GF-D8 (cell line): ENCODE measurements around the gene SH3RF1.
"Not testable (repeated sequence)": the region's sequence is repeated elsewhere in the genome, so short reads cannot be mapped to it uniquely, and the experiment has no call there.

ENCODE experiments used
- DNase-seq: peaks from one replicate; lab custom pipeline; 2025; lab: John Stamatoyannopoulos, UW

SH3RF1 gene

DNA sequence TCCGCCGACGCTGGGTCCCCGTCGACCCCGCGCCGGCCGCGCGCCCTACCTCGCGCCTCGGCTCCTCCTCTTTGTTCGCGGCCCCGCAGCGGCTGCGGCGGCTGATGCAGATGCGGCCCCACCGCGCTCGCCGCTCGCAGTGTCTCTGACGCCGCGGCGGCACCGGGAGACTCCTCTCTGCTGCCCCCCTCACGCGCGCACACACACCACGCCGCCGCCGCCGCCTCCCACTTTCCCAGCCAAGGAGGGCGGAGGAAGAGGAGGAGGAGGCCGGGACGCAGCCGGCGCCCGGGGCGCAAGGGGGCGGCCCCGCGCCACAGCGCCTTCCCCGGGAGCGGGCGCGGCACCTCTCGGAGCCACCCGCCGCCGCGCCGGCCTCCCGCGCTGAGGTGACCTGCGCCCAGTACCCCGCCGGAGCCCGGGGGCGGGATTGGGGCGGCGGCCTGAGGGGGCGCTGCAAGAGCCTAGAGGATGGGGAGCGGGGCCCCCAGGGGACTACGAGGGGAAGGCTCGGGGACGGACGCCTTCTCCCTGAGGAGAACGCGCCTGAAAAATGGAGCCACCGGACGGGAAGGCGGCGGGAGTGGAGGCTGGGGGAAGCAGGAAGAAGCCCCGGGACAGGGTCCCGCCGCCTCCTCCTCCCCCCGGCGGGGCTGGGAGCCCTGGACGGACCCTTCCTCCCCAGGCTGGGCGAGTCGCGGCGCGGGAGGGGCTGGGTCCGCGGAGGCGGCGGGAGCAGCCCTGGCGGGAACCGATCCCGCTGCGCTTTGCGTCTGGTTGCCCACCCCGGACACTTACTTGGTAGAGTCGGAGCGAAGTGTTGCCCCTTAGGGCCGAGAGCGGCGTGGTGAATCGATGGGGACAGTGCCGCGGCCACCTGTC lies at the start of gene SH3RF1:
Gene SH3RF1 (minus strand): TSS at position 147 of the 882 bp plus-strand sequence. CDS start 1,744 bp downstream, outside the sequence.
- DNase-seq = peak; percentile 37

DNA sequence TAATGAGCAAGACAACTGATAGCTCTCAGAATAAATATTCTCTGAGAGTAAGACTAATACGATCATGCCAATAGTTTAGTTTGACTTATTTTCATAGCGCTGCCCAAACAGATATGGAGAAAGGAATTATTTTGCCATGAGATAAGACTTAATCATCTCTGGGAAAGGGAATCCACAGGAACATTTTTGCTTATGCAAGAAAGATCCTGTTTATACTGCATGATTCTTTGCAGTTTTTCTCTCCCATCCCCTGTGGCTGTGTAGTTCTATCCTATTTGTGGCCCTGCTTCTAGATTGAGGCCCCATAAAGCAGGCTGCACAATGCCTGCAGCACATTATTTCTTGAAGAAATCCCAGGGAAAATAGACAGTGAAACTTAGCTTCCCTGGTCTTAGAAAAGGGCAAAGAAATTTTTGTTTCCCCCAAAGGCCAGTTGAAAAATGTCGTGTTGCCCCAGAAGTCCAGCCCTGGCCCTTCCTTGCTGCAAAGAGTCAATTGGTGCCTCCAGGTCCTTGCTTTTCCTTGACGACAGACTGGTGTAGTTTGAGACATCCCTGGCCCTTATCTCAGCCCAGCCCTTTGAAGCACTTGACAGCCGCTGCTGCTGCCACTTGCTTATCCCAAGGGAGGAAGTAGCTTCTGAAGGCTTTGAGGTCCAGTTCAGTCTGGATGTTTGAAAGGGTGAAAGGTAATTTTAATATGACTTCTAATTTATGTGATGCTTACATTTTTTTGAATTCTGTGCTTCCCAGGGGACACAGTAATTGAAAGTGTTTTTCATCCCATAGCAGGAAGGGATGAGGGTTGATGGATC lies 45.0 kb upstream of the SH3RF1 start:
- no peak for DNase-seq

DNA sequence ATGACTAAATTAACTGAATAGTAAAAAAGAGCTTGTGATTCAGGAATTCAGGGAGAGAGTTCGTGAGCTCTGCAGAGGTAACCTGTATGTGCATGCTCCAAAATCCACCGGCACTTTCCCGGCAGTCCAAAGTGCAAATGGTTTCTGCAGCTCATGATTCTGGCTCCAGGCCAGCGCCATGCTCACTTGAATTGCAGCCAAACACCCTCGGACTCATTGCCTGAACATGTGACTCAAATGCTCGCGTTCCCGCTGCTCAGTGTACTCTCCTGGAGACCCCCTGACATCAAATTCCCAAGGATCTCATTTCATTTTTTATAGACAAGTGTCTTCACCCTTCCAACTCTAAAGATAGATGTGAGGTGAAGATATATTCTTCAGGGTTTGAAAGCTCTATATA lies 44.1 kb upstream of the SH3RF1 start:
- no peak for DNase-seq

DNA sequence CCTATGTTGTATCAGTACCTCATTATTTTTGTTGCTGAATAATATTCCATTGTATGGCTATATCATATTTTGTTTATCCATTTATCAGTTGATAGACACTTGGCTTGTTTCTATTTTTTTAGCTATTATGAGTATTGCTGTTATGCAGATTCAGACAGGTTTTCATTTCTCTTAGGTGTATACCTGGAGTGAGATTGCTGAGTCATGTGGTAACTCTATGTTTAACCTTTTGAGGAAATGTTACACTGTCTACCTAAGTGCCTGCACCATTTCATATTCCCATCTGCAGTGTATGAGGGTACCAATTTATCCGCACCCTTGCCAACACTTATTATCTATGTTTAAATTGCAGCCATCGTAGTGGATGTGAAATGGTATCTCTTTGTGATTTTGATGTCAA lies 43.0 kb upstream of the SH3RF1 start:
- no peak for DNase-seq

DNA sequence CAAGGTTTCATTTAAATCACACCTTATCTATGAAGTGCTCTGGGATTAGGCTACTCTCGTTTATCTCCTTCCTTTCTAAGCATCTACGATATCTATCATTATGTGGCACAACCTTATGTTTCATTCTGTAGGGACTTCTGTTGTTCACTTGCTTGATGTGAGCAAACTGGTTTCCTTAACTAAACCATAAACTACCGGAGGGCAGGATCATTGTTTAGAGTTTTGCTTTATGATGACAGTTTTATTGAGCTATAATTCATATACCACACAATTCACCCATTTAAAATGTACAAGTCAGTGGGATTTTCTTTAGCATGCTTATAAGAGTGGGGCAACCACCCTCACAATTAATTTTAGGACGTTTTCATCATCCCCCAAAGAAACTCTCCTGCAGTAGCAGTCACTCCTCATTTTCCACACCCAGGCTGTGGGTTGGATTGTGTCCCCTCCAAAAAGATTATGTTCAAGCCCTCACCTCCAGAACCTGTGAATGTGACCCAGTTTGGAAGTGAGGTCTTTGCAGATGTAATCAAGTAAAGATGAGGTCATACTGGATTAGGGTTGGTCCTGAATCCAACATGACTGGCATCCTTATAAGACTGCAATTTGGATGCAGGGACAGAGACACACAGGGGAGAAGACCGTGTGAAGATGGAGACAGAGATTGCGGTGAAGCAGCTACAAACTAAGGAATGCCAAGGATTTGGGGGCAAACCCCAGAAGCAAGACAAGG lies 42.1 kb upstream of the SH3RF1 start:
- DNase-seq = no peak

DNA sequence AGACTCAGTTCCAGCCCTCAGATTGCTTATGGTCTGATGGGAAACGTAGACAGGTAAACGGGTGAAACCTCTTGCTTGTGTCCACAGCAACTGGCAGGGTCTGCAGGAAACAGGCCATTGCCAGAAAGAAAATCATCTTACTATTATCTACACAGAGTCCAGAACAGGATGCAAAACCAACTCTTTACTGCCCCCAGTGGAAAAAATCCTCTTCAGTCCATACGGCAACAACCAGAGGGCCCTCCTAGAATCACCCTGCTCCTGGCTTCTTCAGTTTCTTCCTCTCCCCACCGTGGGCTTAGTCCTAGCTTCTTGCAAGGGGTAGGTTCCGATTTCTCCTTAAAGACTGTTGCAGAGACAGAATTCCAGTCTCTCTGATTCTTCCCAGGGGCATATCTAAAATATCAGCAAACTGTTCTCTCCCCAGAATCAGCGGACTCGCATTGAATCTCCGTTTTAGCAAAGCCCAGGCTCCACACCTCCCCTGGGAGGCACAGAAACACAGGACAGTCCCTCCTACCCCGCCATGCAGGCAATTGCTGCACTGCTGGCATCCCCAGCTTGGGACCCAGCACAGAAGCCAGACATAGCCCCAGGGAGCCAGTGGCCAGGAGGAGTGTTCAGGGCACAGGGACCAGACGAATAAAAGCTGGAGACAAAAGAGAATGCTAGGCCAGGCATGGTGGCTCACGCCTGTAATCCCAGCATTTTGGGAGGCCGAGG lies 41.0 kb upstream of the SH3RF1 start:
- DNase-seq = no peak

DNA sequence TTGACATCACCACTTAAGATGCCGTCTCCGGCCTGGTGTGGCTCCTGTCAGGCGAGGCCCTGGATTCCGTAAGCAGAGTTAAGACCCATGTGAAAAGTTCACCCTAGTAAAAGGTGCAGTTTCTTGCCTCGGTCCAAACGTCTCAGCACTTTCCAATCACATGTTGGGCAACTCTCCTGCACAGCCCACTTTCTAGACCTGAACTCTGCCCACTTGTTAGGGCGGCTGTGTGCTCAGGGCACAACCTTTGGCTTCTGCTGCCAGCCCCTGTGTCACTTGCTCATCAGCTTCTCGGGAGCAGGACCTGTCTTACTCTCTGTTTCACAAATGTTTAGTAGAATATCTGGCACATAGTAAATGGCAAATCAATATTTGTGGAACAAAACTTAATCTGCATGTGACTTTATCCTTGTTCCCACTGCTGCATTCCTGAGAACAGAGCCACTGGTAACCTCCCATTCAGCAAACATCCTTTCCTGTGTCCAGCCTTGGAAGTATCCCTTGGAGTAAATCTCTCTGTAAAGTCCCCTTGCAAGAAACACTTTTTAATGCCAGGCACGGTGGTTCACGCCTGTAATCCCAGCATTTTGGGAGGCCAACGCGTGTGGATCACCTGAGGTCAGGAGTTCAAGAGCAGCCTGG lies 38.7 kb upstream of the SH3RF1 start:
- DNase-seq = no peak

DNA sequence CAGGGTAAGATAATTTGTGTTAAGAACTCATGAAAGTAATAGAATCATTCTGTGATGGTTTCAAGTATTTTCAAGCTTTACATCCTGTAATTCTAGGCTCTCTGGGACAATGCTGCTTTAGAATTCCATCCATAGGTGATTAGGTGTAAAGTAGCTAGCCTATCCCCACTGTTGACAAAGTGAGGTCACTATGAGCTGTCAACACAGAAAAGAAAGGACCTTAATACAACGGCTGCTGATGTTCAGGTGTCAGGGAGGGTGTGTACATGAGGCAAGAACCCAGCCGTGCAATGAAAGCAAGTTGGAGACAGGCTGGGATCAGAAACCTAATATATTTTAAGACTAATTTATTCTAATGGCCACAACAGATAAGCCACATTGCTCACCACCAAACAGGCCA lies 36.8 kb upstream of the SH3RF1 start:
- no peak for DNase-seq

DNA sequence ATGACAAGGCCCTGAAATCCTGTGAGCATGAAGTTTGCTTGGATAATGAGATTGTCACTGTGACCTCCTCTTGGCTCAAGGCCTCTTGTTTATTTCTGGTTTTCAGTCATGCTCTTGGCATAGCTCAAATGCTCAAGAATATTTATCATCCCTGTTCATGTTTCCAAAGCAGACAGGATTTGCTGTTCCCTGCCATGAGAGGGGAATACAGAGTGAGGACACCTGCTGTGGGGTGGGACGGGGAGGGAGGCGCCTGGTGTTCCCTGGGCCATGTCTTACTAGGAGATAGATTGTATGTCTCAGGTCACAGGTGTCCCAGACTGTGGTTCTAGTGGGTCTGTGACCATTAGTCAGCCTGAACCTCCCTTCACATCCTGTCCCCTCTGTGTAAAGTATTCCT lies 34.9 kb upstream of the SH3RF1 start:
- DNase-seq = no peak

DNA sequence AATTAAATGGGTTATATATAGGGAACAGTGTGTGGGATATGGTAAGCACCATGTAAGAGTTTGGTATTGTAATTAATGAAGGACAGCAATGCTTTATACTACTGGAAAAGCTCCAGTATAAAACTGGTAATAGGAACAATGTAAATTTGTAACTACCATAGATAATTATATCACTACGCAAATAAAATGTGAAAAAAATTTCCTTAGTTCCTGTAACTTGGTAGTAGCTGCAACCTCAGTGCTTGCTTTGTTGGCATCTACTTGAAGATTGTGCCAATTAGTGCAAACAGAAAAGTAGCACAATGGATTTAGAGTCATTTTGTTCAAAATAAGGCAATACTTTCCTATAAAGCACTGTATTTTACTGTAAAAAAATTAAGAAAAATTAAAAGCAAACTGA lies 34.4 kb upstream of the SH3RF1 start:
- no peak for DNase-seq

DNA sequence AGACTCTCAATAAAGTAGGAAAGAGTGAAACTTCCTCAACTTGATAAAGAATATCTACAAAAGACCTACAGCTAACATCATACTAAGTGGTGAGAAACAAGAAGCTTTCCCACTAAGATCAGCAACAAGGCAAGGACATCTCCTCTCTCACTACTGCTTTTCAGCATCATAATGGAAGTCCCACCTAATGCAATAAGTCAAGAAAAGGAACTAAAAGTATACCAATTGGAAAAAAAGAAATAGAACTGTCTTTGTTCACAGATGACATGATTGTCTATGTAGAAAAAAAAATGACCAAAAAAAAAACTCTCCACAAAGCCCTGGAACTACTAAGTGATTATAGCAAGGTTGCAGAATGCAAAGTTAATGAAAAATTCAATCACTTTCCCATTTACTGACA lies 25.1 kb upstream of the SH3RF1 start:
- no peak for DNase-seq

DNA sequence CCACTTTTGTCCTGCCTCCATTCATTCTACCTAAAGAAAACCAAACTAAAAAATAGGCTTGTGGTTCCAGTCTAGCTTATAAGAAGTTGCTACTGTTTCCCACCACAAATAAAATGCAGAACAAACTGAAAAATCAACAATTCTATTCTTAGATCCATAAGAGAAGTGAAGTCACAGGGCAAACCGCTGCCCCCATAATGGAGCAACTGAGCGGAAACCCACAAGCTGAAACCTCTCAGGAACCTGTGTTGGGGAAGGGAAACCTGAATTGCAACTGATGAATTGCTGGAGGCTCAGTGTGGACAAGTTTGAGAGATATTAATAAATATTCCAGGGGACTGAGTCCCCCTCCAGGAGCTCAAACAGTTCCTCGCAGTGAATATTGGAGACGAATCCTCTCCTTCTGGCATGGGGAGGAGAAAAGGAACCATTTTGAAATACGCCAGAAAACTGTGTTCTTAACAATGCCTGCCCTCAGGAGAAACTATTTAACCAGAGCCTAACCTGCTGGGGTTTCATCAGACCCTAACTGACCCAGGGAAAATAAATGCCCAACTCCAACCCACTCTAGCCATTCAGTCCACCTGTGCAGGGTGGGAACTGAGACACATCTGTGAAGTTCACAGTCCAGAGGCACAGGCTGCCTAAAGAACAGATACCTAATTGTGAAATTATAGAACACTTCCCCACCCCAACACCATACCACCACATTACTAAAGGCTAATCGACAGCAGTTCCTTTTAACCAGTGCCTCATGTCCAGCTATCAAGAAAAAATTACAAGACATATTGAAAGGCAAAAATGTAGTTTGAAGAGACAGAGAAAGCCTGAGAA lies 22.8 kb upstream of the SH3RF1 start:
- peak; percentile 85 for DNase-seq

DNA sequence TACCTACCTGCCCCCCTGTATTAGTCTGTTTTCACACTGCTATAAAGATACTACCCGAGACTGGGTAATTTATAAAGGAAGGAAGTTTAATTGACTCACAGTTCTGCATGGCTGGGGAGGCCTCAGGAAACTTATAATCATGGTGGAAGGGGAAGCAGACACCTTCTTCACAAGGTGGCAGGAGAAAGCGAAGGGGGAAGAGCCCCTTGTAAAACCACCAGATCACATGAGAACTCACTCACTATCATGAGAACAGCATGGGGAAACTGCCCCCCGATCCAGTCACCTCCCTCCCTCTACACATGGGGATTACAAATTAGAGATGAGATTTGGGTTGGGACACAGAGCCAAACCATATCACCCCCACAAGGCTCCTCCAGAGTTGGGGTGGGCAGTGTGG lies 17.2 kb upstream of the SH3RF1 start:
- not testable (repeated sequence) for DNase-seq

DNA sequence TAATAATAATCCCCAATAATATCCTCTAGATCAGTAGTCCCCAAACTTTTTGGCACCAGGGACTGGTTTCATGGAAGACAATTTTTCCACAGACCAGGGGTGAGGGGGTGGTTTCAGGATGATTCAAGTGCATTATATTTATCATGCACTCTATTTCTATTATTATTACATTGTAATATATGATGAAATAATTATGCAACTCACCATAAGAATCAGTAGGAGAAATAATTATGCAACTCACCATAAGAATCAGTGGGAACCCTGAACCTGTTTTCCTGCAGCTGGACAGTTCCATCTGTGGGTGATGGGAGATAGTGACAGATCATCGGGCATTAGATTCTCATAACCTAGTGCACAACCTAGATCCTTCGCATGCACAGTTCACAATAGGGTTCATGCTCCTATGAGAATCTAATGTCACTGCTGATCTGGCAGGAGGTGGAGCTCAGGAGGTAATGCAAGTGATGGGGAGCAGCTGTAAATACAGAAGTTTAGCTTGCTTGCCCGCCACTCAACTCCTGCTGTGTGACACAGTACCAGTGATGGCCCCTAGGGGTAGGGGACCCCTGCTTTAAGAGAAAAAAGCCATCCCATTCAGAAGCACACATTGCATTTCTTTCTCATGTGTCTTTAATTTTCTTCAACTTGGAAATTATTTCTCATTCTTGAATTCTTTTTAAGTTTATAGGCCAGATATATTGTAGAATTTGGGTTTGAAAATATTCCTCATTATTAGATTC lies 16.0 kb upstream of the SH3RF1 start:
- DNase-seq = no peak

DNA sequence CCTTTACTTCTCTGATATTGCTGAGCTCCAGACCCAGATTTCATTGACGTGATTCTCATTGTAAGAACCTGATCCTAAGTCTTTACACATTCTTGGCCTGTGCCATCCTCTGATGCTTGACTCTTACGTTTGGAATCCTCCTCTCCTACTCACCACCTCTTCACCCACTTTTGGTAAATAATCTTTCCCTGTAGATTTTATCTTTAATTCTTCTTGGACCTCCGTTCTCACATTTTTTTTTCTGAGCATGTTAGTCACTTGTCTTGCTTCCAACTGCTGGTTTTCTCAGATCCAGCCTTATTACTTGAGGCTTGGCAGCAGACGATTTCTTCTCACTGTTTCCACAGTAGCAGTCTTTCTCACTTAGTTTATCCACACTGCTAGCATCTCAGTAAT lies 12.4 kb upstream of the SH3RF1 start:
- no peak for DNase-seq

DNA sequence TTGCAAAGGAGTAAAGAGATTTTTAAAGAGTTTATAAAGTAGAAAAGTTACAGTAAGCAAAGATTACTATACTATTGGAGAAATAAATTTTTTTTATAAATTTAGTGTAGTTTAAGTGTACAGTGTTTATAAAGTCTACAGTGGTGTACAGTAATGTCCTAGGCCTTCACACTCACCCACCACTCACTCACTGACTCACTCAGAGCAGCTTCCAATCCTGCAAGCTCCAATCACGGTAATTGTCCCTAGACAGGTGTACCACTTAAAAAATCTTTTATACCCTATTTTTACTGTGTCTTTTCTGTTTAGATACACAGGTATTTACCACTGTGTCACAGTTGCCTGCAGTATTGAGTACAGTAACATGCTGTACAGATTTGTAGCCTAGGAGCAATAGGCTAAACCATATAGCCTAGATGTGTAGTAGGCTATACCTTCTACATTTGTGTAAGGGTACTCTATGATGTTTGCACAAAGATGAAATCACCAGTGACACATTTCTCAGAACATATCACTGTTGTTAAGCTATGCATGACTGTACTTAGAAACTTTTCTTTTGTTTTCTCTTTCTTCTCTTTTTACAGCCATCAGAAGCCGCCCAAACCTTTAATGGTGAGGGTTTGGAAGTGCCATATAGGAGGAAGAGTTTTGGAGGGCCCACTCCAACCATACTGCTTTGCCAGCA lies 11.8 kb upstream of the SH3RF1 start:
- no peak for DNase-seq

DNA sequence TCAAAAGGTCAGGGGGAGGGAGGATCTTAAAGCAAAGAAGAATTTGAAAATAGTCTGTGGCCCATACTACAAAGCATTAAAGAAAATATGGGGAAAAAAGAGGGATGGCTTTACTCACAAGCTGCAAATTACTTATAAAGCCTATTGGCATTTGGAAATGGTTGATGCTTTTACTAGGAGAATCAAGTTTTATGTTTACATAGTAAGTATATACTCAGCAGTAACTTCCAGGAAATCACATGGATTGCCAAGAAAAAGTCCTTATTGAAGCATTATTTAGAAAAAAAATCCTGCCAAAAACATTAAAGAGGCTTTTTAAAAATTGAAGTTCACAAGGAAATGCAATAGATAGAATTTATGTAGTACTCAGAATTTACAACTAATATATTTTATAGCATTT lies 8.4 kb upstream of the SH3RF1 start:
- DNase-seq = no peak

DNA sequence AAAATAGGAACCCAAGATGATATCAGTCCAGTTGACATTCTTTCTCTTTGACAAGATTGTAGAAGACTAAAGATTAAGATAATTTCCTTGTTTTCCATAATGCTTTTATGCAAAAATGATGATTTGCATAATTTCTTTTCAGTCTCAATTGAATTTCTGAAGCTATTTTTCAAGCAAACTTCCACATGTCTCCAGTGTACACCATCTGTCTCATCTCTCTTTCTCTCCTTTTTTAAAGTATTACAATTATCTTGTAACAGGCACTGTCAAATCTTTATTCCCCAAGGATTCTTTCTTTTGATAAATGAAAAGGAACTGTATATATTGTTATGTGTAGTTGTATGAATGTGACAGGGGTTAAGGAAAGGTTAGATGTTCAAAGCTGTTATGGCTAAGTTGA lies 7.9 kb upstream of the SH3RF1 start:
- no peak for DNase-seq

DNA sequence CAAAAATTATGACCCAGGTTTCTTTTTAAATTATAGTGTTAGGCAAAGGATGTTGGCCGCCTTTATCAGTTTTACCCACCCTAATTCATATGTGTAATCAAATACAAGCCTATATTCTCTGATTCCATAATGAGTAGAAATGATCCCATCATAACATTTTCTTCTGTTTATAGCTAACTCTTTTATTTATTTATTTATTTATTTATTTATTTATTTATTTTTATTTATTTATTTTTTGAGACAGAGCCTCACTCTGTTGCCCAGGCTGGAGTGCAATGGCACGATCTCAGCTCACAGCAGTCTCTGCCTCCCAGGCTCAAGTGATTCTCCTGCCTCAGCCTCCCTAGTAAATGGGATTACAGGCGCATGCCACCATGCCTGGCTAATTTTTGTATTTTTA lies 7.1 kb upstream of the SH3RF1 start:
- DNase-seq = not testable (repeated sequence)
